Measurements from ENCODE around the gene MYH14. TPM values are rescaled to one million over a fixed set of nuclear protein-coding genes. Genes with fewer than 3 reads are reported as not detected.

MYH14 gene
- polyA plus RNA-seq, 1 donor from 2014 or later, result not detected

GRCh38 chr19:50327461-50328223 is 124.2 kb downstream of the MYH14 start:
- H3K4me3 ChIP-seq (ENCODE audit: low read length), result peak overlapping the region; percentile 71
- no peak overlapping the region for H3K4me2 ChIP-seq (ENCODE audit: low read length)
- no peaks in the 10 kb centered on the region for H3K9me2 ChIP-seq (ENCODE audit: insufficient read depth, low read length)
- H3K27ac ChIP-seq (ENCODE audit: low read length), result no peak overlapping the region
- H4K20me1 ChIP-seq (ENCODE audit: insufficient read depth), result no peaks in the 10 kb centered on the region
- no peaks in the 10 kb centered on the region for H3F3A ChIP-seq (ENCODE audit: insufficient read depth, low read length, poor library complexity, severe bottlenecking)
- H3K9me3 ChIP-seq (ENCODE audit: low read length), result no peaks in the 10 kb centered on the region
- no peak overlapping the region for H2AFZ ChIP-seq (ENCODE audit: low read depth, low read length)
- no peak overlapping the region for H3K9ac ChIP-seq (ENCODE audit: low read length)
- no peaks in the 10 kb centered on the region for H3K79me2 ChIP-seq (replicated peaks; ENCODE audit: insufficient read depth, low read length)
- peaks cover 18% of the 10 kb centered on the region for H3K27me3 ChIP-seq (ENCODE audit: insufficient read depth, low read depth, low read length)
- TF ChIP-seq REST (IDR thresholded peaks at IDR 0.05; ENCODE audit: borderline replicate concordance) (no peak), POLR2AphosphoS5 (IDR thresholded peaks at IDR 0.05) (no peak), TAF1 (IDR thresholded peaks at IDR 0.05; ENCODE audit: low read depth) (no peak), CTCF (IDR thresholded peaks at IDR 0.05; ENCODE audit: poor library complexity, severe bottlenecking) (no peak), SMC3 (conservative IDR thresholded peaks at IDR 0.05; ENCODE audit: poor library complexity) (no peak)
- no peaks in the 10 kb centered on the region for H3K36me3 ChIP-seq (ENCODE audit: insufficient read depth, low read length)

GRCh38 chr19:50328224-50328872 is 124.9 kb downstream of the MYH14 start:
- Histone ChIP-seq H3K9me3 (ENCODE audit: low read length) (no peaks in the 10 kb centered on the region), H2AFZ (ENCODE audit: low read depth, low read length) (no peak overlapping the region), H3K9me2 (ENCODE audit: insufficient read depth, low read length) (no peaks in the 10 kb centered on the region), H3K79me2 (replicated peaks; ENCODE audit: insufficient read depth, low read length) (no peaks in the 10 kb centered on the region), H3K27me3 (ENCODE audit: insufficient read depth, low read depth, low read length) (peaks cover 18% of the 10 kb centered on the region), H3K36me3 (ENCODE audit: insufficient read depth, low read length) (no peaks in the 10 kb centered on the region), H3K4me3 (ENCODE audit: low read length) (peak overlapping the region; percentile 75), H3K9ac (ENCODE audit: low read length) (peak overlapping the region; percentile 63), H3K4me2 (ENCODE audit: low read length) (no peak overlapping the region), H3K27ac (ENCODE audit: low read length) (no peak overlapping the region), H3F3A (ENCODE audit: insufficient read depth, low read length, poor library complexity, severe bottlenecking) (no peaks in the 10 kb centered on the region), H4K20me1 (ENCODE audit: insufficient read depth) (no peaks in the 10 kb centered on the region)
- TF ChIP-seq EZH2 (IDR thresholded peaks at IDR 0.05; ENCODE audit: borderline replicate concordance, insufficient read depth, low read length, poor library complexity, severe bottlenecking), result no peak
- TF ChIP-seq RAD21 (conservative IDR thresholded peaks at IDR 0.05), result no peak
- peak; percentile 77 for TF ChIP-seq MXI1 (conservative IDR thresholded peaks at IDR 0.05; ENCODE audit: poor library complexity, severe bottlenecking)
- TF ChIP-seq POLR2AphosphoS5 (IDR thresholded peaks at IDR 0.05), result no peak
- TF ChIP-seq CTCF (IDR thresholded peaks at IDR 0.05; ENCODE audit: poor library complexity, severe bottlenecking), result peak; percentile 47
- no peak for TF ChIP-seq REST (IDR thresholded peaks at IDR 0.05; ENCODE audit: borderline replicate concordance)
